SIG-M5 treated with dmso at 0.1 percent for 504 hours (cell line): ENCODE measurements around the gene DIP2C.
"Not testable (repeated sequence)": the region's sequence is repeated elsewhere in the genome, so short reads cannot be mapped to it uniquely, and the experiment has no call there.

ENCODE experiments used
- DNase-seq: peaks from one replicate; lab custom pipeline; 2025; ENCODE audit not compliant: unreplicated experiment; lab: John Stamatoyannopoulos, UW

DIP2C gene

GRCh38 chr10:266974-267425, 422.5 kb downstream of the DIP2C start:
- DNase-seq, result no peak

GRCh38 chr10:265816-266588, 423.5 kb downstream of the DIP2C start:
- not testable (repeated sequence) for DNase-seq

GRCh38 chr10:265074-265440, 424.4 kb downstream of the DIP2C start:
- DNase-seq, result not testable (repeated sequence)

GRCh38 chr10:264160-265073, 425.1 kb downstream of the DIP2C start:
- DNase-seq, result not testable (repeated sequence)

GRCh38 chr10:260819-261429, 428.5 kb downstream of the DIP2C start:
- no peak for DNase-seq

GRCh38 chr10:251982-252582, 437.4 kb downstream of the DIP2C start:
- no peak for DNase-seq

- no peak for DNase-seq
Measured at GRCh38 chr10:248307-248706, 441.2 kb downstream of the DIP2C start.

GRCh38 chr10:247480-247879, 442.0 kb downstream of the DIP2C start:
- DNase-seq, result no peak

GRCh38 chr10:246431-246830, 443.0 kb downstream of the DIP2C start:
- no peak for DNase-seq

GRCh38 chr10:244227-244626, 445.2 kb downstream of the DIP2C start:
- no peak for DNase-seq

GRCh38 chr10:241966-242643, 447.4 kb downstream of the DIP2C start:
- no peak for DNase-seq

GRCh38 chr10:241451-241850, 448.0 kb downstream of the DIP2C start:
- no peak for DNase-seq

- DNase-seq, result no peak
Measured at GRCh38 chr10:239109-239508, 450.4 kb downstream of the DIP2C start.

- no peak for DNase-seq
Measured at GRCh38 chr10:235915-236314, 453.6 kb downstream of the DIP2C start.

- no peak for DNase-seq
Measured at GRCh38 chr10:234708-235406, 454.6 kb downstream of the DIP2C start.

GRCh38 chr10:232878-233277, 456.6 kb downstream of the DIP2C start:
- DNase-seq, result no peak

GRCh38 chr10:232061-232460, 457.4 kb downstream of the DIP2C start:
- DNase-seq, result no peak

GRCh38 chr10:230758-231157, 458.7 kb downstream of the DIP2C start:
- DNase-seq, result peak; percentile 3

GRCh38 chr10:228366-228765, 461.1 kb downstream of the DIP2C start:
- DNase-seq, result no peak

GRCh38 chr10:227014-227413, 462.5 kb downstream of the DIP2C start:
- peak; percentile 10 for DNase-seq
